Colon (tissue), 2 donors: ENCODE measurements around the gene GRIP2.

ENCODE experiments used
- FAIRE-seq: peaks from 2 replicates; lab custom pipeline; 2012; peaks lifted over from hg19 to GRCh38; lab: Jason Lieb, UNC
- donor health status: control.
- donor health status: control.

GRIP2 gene

DNA sequence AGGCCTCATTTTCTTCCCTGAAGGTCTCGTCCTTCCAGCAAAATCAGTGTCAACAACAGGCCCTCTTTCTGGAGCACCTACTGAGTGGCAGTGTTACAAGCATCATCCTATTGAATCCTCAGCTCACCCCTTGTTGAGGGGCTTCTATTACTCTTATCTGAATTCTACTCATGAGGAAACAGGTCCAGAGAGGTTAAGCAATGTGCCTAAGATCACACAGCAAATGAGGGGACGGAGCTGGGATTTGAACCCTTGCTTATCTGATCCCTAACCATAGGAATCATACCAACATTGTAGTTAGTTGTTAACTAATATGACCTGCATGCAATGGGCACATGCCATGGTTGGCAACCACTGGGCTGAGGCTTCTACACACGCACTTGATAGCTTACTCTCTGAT, 74.7 kb downstream of the GRIP2 start:
- FAIRE-seq = no peak

DNA sequence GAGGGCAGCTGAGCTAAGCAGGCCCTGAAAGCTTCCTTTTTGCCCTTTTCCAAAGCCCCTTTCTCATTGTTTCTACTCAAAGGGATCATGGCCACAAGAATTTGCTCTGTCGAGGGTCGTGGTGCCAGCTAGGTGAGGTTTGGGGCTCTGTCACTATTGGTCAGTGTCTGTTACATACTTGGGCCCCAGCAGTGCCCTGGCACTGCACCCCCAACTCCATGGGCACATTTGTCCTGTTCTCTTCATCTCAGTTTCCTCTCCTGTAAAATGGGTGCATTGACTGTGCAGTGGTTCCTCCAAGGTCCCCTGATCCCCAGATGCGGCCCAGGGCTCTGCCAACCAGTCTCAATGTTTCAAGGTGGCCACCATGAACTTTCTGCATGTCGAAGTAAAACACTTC, 75.6 kb downstream of the GRIP2 start:
- FAIRE-seq = no peak

DNA sequence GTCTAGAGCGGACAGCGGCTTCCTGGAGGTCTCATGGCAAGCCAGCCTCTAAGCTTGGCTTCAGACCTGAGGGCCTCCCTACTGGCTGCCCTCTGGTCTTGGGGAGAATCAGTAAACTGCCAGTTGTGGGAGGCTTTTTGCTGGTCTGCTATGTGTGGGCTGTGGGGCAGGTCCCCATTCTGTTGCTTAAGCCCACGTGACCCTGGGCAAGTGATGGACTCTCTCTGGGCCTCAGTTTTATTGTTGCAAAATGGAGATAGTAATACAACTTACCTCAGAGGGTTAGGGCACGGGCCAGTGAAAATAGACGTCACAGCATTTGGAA, 76.0 kb downstream of the GRIP2 start:
- FAIRE-seq = no peak

DNA sequence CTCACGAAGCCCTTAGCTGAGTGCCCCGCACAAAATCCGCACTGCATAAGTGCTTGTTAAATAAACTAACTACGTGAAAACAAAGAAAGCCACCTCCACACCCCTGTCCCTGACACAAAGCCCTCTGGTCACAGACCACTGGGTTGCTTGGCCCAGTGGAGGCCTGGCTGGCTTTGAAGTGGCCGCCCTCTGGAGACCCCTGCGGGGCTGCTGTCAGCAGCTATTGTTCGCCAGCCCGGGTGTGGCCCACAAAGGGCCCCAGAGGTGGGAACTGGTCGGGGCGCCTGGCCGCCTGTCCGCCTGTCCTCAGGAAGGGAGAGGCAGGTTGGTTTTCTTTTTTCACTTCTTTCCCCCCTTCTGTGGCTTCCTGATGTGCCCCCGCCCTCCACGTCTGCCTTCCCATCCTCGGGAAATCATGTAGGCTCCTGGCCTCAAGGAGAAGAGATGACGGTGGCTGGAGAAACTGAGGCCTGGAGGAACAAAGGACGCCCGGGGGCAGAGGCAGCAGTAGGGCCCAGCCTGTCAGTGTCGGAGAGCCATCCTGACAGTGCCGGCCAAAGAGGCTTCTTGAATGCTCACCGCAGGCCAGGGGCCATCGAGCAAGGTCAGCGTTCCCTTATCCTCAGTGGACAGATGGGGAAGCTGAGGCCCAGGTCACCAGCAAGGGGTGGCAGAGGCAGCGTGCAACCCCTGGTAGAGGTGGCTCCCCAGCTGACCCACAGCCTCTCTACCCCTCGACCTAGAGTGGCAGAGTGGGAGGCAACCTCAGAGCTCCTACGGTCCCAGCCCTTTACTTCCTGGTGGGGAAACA, 76.6 kb downstream of the GRIP2 start:
- no peak for FAIRE-seq

DNA sequence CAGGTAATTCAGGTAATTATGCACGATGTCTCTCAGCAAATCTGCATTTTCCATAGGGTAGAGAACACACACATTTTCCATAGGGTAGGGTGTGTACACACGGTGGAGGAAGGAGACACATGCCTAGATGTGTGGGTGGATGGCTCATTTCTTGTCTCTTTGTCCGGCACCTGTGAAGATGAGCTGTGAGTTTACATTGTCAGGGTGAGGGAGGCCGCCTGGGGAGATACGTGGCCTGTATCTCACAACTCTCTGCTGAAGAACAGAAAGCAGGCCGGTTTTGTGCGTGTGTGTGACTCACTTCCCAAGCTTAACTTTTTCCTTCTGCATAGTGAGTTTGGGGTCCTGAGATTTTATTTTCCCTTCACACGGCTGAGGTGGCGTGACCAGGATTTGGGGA, 77.4 kb downstream of the GRIP2 start:
- no peak for FAIRE-seq

DNA sequence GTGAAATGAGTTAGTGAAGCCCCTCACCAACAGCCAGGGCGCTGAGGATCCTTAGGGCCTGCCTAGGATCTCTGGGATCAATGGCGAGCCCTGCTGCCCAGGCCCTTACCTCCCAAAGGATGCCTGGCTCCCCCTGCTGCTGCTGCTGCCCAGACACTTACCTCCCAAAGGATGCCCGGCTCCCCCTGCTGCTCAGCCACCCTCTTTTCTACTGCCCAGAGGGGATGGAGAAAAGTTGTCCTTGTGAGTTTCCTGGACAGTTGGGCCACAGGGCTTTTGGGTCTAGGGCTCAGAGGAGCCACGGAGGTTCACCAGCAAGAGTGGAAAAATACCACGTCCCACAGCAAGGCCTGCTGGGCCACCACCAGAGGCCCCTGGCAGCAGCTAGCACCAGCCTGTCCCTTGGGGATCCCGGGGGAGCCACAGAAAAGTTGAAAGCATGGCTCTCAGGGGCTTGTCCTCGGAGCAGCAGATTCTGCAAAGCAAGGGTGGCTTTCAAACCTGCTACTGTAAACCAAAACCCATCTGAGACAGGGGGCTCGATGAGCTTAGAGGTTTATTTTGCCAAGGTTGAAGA, 78.3 kb downstream of the GRIP2 start:
- no peak for FAIRE-seq

DNA sequence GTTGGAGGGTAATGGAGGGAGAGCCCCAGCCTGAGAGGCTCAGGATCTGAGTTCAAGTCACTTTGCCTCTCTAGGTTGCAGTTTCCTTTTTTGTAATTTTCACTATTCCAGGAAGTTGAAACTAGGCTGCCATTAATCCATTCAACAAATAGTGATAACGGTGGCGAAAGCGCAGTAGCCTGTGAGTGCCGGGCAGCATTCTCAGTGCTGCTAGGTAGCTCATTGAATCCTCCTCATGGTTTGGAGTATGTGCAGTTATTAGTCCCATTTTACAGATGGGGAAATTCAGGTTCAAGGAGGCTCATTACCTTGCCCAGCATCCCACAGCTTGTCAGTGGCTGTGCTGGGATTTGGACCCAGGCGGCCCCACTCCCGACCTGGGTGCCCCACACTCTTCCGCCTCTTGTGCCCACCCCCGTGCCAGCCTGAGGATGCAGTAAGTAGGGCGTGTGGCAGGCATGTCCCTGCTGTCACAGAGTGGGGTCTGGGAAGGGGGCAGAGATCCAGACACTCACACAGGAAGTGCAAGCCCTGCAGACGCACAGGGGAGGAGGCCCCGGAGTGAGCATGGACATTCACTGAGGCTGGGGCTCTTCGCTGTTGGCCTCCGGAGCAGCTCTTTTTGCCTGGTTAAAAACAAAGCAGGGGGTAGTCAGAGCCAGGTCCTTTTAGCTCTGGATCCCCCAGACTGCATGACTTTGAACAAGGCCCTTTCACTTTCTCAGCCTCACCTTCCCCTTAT, 79.0 kb downstream of the GRIP2 start:
- FAIRE-seq = no peak

DNA sequence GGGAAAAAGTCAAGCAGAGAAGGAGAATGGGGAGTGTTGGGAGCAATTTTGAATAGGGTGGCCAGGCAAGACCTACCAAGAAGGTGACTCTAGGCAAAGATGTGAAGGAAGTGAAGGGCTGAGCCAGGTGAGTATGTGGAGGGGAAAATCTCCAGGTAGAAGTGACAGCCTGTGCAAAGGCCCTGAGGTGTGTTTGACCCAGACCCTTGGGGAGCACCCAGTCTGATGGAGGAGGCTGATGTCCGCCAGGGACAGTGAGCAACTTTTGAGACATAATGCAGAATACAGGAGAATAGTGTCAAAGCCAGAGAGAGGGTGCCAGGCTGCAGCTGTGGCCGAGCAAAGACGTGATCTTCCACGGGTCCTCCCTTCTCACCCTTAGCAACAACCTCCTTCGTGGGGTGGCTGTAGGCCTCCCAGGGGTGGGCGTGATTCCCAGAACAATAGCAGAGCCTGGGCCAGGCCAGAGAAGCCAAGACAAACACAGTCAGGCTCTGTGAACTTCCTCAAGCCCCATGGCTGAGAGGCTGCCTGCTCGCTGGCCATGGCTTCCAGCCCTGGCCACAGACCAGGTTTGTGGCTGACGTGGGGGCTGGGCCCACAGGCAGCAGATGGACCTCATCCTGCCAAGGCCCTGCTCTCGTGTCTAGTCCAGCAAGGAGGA, 79.7 kb downstream of the GRIP2 start:
- FAIRE-seq = no peak

DNA sequence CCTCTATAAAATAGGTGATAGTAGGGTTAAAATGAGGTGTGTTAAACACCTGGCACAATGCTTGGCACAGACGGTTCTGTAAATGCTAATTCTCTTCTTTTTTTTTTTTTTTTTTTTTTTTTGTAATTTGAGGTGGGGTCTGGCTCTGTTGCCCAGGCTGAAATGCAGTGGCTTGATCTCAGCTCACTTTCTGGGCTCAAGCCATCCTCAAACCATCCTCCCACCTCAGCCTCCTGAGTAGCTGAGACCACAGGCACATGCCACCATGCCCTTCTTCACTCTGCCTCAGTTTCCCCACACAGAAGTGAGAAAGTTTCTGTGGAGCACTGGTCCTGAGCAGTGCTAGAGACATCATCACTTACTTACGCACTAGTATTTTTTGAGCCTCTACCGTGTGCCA, 80.4 kb downstream of the GRIP2 start:
- no peak for FAIRE-seq

DNA sequence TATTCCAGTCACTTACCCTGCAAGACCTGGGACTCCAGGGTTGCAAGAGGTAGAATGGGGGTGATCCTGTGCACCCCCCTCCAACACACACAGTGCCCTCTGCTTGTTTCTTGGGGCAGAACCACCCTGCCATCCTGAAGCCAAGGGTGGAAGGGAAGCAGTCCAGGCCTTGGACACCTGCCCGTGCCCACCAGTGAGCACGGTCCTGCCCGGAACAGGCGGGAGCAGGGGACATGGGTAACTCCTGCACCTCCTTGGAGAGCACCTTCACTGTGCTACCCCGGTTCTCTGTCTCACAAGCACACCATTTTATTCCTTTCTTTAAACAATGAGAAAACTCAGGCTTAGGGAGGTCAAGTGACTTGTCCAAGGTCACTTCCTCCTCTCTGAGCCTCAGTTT, 80.8 kb downstream of the GRIP2 start:
- no peak for FAIRE-seq

DNA sequence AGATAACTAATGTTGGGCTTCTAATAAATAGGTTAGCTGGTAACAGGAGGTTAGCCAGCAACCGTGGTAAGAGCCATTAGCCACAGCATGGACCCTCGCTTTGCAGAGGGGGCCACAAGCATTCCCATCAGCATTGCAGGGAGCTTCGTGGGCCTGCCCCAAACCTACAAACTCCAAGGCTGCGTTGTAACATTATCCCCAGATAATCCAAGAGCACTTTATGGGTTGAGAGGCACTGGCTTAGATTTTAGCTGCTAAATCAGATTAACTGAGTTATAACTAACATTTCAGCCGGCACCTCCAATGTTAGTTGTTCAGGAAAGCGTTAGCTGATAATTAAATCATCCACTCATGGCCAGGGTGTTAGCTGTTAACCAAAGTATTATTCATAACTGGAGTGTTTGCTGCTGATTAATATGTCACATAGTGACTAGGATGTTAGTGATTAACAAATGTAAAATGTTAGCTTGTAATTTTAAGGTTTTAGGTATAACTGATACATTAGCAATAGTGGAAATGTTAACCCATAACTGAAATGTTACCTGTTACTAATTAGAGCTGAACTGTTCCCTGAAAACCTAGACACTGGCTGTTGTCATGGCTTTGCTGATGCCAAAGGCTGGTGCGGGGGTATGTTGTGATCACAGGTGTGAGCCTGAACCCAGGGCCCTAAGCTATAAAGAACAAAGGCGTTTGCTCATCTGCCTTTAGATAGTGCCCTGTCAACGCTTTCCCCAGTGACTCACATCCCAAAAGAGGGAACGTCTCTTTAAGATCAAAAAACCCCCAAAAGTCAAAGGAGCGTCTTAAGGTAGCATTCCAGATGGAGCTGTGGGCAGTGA, 81.5 kb downstream of the GRIP2 start:
- FAIRE-seq = no peak

DNA sequence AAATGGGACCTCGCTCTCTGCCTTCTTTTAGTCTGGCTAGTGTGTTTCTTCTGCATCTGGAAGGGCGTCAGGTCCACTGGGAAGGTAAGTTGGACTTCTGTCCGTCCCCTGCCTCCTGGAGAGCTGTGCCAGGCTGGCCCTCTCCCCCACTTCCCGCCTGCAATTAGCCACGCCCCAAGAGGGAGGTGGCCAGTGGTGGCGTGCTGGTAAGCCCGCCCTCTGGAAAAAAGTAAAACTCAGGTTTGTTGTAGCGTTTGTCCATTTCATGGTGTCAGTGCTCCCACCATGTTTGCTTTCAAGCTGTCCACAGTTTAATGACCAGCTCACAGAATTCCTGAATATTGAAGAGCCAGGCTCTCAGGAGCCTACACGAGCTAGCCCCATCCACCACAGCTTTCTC, 82.1 kb downstream of the GRIP2 start:
- FAIRE-seq = no peak

DNA sequence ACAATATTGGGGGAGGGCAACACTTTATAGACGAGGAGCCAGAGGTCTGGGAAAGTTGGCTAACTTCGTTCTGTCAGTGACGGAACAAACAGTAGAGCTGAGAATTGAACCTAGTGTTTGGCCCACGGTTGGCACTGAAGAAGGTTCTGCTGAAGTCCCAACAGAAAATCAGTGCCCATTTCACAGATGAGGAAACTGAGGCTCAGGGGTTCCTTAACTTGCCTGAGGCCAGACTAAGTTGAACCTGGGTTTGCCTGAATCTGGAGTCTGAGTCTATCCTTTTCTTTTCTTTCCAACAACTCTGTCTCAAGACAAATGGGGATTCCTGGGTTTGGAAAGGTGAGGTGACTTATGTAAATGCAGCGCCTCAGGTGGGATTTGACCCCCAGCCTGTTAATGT, 82.7 kb downstream of the GRIP2 start:
- FAIRE-seq = no peak

DNA sequence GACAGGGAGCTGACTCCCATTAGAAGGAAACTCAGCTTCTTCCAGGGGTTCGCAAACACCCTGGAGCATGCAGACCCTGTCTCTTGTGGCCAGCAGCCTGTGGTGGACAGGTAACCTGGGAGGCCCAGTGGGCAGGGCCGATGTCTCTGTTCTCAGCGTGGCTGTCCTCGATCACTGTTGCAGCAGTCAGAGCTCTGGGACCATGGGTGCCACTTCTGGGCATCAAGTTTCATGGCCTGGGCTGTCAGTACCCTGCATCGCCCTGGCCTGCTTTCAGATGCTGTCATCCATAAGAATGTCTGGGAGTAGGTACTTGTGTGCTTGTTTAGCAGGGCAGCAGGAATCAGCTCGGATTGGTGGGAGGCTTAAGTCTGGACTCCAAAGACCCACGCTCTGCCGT, 83.3 kb downstream of the GRIP2 start:
- no peak for FAIRE-seq

DNA sequence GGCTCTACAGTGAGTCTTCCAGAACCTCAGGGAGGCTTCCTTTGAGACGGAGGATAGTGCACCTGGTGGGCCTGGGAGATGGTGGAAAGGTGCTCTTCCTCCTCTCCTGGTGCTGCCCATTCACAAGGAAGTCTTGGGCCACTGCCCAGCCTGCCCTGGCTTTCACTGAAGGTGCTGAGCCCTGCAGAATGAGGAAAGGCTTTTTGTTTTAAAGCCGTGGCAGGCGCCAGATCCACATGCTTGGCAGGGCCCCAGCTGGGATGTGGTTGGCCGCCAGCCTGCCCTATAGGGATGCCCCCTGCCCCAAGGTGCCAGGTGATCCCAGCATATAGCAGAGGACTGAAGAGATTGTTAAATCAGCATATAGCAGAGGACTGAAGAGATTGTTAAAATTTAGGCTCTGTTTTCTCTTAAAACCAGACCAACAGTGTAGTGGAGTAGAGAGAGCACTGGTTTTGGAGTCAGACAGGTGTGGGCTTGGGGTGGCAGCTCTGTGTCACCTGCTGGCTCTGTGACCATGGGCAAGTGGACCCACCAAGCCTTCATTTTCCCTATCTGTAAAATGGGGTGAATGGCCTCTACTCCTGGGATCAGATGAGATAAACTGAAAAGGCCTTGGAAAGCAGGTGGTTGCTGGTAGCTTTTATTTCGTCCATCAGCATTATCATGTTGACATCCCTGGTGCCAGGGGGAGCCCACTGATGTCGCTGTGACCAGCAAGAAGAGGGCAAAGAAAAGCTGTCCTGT, 84.4 kb downstream of the GRIP2 start:
- no peak for FAIRE-seq

DNA sequence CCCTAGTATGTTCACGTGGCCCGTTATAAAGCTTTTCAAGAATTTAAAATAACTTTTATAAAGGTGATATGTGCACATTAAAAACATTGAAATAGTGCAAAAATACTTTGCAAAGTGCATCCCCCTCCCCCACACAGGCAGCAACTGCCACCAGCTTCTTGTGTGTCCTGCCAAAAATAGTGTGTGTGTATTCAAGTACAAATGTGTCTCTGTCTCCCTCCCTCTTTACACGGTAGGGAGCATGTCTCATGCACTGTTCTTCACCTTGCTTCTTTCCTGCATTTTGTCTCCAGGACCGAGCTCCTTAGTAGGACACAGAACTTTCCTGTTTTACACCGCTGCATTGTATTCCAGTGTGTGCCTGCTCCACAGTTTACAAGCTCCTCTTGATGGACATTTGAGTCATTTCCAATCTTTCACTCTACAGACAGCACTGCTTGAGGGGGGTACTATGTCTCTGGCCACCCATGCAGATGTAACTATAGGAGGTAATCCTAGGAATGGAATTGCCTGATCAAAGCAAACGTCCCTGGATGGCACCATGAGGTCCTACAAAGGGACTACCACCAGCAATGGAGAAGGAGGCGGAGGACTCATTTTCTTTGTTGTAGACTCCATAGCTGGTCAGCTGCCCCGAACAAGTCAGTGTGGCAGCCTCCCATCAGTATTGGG, 85.4 kb downstream of the GRIP2 start:
- no peak for FAIRE-seq

DNA sequence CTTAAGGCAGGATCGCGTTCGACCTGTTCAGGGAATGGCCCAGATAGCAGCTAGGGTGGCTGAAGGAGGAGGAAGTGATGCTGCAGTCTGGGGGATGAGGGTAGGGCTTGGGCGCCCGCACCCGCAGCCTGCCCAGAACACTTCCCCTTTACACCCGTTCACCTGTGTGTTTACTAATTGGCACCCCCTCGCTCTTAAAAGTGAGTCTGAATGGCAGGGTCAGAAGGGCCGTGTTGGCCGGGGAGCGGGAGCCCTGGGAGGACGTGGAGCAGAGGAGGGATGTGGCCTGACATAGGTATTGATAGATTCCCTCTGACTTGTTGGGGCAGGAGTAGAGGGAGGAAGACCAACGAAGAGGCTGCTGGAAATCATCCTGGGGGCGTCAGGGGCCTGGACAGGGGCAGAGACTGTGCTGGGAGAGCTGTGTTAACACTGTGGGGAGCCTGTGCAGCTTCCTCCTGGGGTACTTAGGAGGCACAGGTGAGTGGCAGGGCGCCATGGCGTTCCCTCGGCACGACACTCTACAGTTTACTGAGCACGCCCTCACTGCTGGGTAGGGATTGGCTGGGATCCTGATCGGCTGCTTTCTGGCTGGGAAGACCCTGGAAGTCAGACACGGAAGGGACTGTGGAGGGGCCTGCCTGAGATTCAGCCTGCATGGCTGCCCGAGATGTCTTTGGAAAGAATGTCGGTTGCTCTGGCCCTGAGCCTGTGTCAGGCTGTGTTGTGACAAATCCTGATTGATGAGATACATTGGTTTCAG, 86.1 kb downstream of the GRIP2 start:
- FAIRE-seq = no peak

DNA sequence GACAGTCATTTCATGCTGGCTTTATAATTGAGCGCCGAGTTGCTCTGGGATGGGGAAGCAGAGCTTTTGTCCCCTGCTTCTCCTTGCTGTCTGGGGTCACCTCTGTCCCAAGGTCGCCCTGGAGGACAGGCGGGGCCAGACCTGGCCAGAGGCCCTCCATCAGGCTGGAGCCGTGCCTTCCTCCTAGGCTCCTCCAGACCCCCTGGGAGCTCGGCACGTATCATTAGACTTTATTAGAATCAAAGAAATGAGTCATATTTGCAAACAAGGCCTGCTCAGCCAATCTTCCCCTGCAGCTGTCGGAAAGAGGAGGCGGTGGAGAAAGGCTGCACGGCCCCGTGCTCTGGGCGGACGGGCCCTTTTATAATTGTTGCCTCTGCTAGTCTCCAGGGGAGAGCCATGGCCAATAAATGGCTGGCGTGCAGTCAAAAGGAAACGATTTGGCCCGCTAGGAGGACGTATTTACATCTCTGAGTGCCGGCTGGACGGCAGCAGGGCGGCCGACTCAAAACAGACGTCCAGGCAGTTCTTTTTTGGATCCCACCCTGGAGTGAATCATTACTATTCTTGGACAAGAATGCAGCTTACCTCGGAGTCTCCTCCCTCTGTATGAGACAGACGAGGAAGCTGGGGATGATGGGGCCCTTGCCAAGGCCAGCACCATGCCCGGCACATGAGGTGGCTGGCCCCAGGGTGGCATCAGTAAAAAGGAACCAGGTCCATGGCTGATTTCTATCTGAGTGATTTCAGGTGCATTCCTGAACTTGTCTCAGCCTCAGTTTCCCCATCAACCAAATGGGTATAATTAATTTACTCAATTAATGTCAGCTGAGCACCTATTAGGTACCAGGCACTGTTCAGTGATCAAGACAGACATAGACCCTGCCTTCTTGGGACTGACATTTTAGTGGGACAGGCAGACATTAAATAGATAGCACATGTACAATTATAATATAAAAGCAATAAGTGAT, 87.1 kb downstream of the GRIP2 start:
- FAIRE-seq = no peak
